Right lobe of liver (tissue), 6 donors: ENCODE results near the gene PDE4B. TPM values are rescaled to one million over a fixed set of nuclear protein-coding genes. Genes with fewer than 3 reads are reported as not detected.

Experiments
- ATAC-seq, 4 donors: fragments of 200-7000 bp; cut with Tn5 transposase; one replicate each; pipeline ENCODE4 v1.9.1; 2020; ENCODE audit warnings: mild to moderate bottlenecking in 4 of 4, moderate library complexity in 4 of 4
- DNase-seq, 3 donors: peaks; one replicate each; pipeline ENCODE4 v3.0.0-alpha.2; 2020
- H3K27ac ChIP-seq, 3 donors: fragments of 200-600 bp; one replicate each; pipeline ENCODE4 v1.8.0; 2022
- H3K27me3 ChIP-seq, 2 donors: fragments of 200-600 bp; one replicate each; pipeline ENCODE4 v1.8.0; 2022
- H3K36me3 ChIP-seq, 4 donors: fragments of 200-600 bp; sonication (generic) in 1 of 4; one replicate each; pipeline versions ENCODE4 v1.5.1 to v1.8.0; 2017 to 2022; ENCODE audit warnings: control low read depth in 1 of 4
- H3K4me1 ChIP-seq, 4 donors: fragments of 200-600 bp; sonication (generic) in 1 of 4; one replicate each; pipeline versions ENCODE4 v1.5.1 to v1.8.0; 2017 to 2022; ENCODE audit warnings: control low read depth in 1 of 4
- H3K4me3 ChIP-seq, 3 donors: fragments of 200-600 bp; one replicate each; pipeline ENCODE4 v1.8.0; 2022
- H3K9me3 ChIP-seq, 4 donors: fragments of 200-600 bp; sonication (generic) in 1 of 4; one replicate each; pipeline versions ENCODE4 v1.5.1 to v1.8.0; 2017 to 2022; ENCODE audit warnings: control low read depth in 1 of 4
- CTCF ChIP-seq, 4 donors: fragments of 200-600 bp in 3 of 4; fragments of 450-650 bp in 1 of 4; IDR thresholded peaks; one replicate each; pipeline versions ENCODE4 v1.5.1 to v1.8.0; 2016 to 2022; ENCODE audit warnings: antibody characterized with exemption in 4 of 4, mild to moderate bottlenecking in 2 of 4
- POLR2A ChIP-seq: fragments of 450-650 bp; IDR thresholded peaks from one replicate; pipeline ENCODE4 v1.6.1; 2017; ENCODE audit warnings: antibody characterized with exemption, mild to moderate bottlenecking
- whole genome bisulfite sequencing: methylation state at CpG from one replicate; pipeline ENCODE4 v1.1.6; 2018; ENCODE audit warnings: low coverage, low lambda C conversion rate; ENCODE audit not compliant: insufficient coverage; ENCODE audit errors: missing lambda C conversion rate; 5-methylcytosine and 5-hydroxymethylcytosine counted together
- intact Hi-C, 2 donors: fragments of 100-400 bp; cut with DNase I; formaldehyde crosslinking; loops; one replicate each; pipeline versions ENCODE4 v1.11.2 to v1.14.1; 2022
- total RNA-seq, 6 experiments: library from RNA; depleted of rRNA in 2 of 6; stranded (reverse); fragments of >200 nt in 2 of 6; fragmentation: NEBNext Ultra II Directional in 3 of 6; extraction: Animal tissue kit (Norgen Biotek cat#: 25700) in 3 of 6; gene quantifications; one replicate each; pipeline versions ENCODE4 v1.1.0 to v1.2.4, GENCODE V29; 2016 to 2023
- donor health status: DM: no; HTN: yes; CAD: no.
- donor health status: DM: no; HTN: no; CAD: no.
- donor health status: DM: no; HTN: no; CAD: no.
- donor health status: DM: no; HTN: yes; CAD: no.
- donor health status: DM: no; HTN: yes; CAD: no.

The PDE4B gene
- total RNA-seq, 6 experiments from 2014 or later, result 1.4 to 6.4 (median 2.4) TPM

- TF ChIP-seq CTCF (IDR thresholded peaks at IDR 0.05) (no peak), POLR2A (no peak)
- ATAC-seq (no peak), DNase-seq (no peak)
- no peaks in the 10 kb centered on the region for H3K9me3 ChIP-seq
- no peak overlapping the region for H3K27ac ChIP-seq
- H3K36me3 ChIP-seq, result no peaks in the 10 kb centered on the region
- H3K4me3 ChIP-seq, result no peak overlapping the region
- H3K4me1 ChIP-seq, result no peaks in the 10 kb centered on the region
- WGBS, result 80% methylated on average over 1 of the region's 1 CpG
- intact Hi-C loops, result no loop called here
- no peaks in the 10 kb centered on the region for H3K27me3 ChIP-seq
Observed at GRCh38 chr1:66217021-66217420, 424.3 kb downstream of the PDE4B start.

GRCh38 chr1:66217561-66217960 is 424.9 kb downstream of the PDE4B start:
- ATAC-seq (no peak), DNase-seq (no peak)
- no peaks in the 10 kb centered on the region for H3K27me3 ChIP-seq
- intact Hi-C loops, result no loop called here
- H3K9me3 ChIP-seq, result no peaks in the 10 kb centered on the region
- H3K36me3 ChIP-seq, result no peaks in the 10 kb centered on the region
- 90% methylated on average over 2 of the region's 2 CpGs for WGBS
- no peak overlapping the region for H3K4me3 ChIP-seq
- H3K4me1 ChIP-seq, result no peaks in the 10 kb centered on the region
- no peak overlapping the region for H3K27ac ChIP-seq
- TF ChIP-seq CTCF (IDR thresholded peaks at IDR 0.05) (no peak), POLR2A (no peak)

- intact Hi-C loops, result no loop called here
- 4% methylated on average over 1 of the region's 1 CpG for WGBS
- Histone ChIP-seq H3K4me1 (no peaks in the 10 kb centered on the region), H3K9me3 (no peaks in the 10 kb centered on the region), H3K27ac (no peak overlapping the region), H3K27me3 (no peaks in the 10 kb centered on the region), H3K36me3 (no peaks in the 10 kb centered on the region), H3K4me3 (no peak overlapping the region)
- no peak for ATAC-seq
- no peak for DNase-seq
- TF ChIP-seq CTCF (IDR thresholded peaks at IDR 0.05), result no peak
- TF ChIP-seq POLR2A, result no peak
Observed at GRCh38 chr1:66220477-66220876, 427.8 kb downstream of the PDE4B start.

GRCh38 chr1:66223681-66224080 is 431.0 kb downstream of the PDE4B start:
- no peaks in the 10 kb centered on the region for H3K9me3 ChIP-seq
- no peaks in the 10 kb centered on the region for H3K27me3 ChIP-seq
- intact Hi-C loops, result no loop called here
- no peak for TF ChIP-seq CTCF (IDR thresholded peaks at IDR 0.05)
- TF ChIP-seq POLR2A, result no peak
- no peak for DNase-seq
- no peaks in the 10 kb centered on the region for H3K36me3 ChIP-seq
- H3K4me3 ChIP-seq, result no peak overlapping the region
- H3K27ac ChIP-seq, result no peak overlapping the region
- no peaks in the 10 kb centered on the region for H3K4me1 ChIP-seq
- ATAC-seq, result no peak
- 49% methylated on average over 3 of the region's 3 CpGs for WGBS

GRCh38 chr1:66226985-66227384 is 434.3 kb downstream of the PDE4B start:
- no peaks in the 10 kb centered on the region for H3K4me1 ChIP-seq
- H3K9me3 ChIP-seq, result no peaks in the 10 kb centered on the region
- WGBS, result 67% methylated on average over 4 of the region's 4 CpGs
- intact Hi-C loops, result no loop called here
- no peak for DNase-seq
- TF ChIP-seq CTCF (IDR thresholded peaks at IDR 0.05) (no peak), POLR2A (no peak)
- H3K27me3 ChIP-seq, result no peaks in the 10 kb centered on the region
- no peak overlapping the region for H3K4me3 ChIP-seq
- no peak for ATAC-seq
- H3K27ac ChIP-seq, result no peak overlapping the region
- H3K36me3 ChIP-seq, result no peaks in the 10 kb centered on the region
